SKM-1 treated with dmso at 0.1 percent for 144 hours (cell line): Measurements from ENCODE around the gene SH3D21.

Experiments used
- DNase-seq: peaks from one replicate; lab custom pipeline; 2025; ENCODE audit not compliant: unreplicated experiment; lab: John Stamatoyannopoulos, UW

SH3D21 gene

GRCh38 chr1:36355811-36356210 lies 49.6 kb downstream of the SH3D21 start:
- DNase-seq = no peak

- DNase-seq = no peak
Measured at GRCh38 chr1:36358514-36359084, 52.4 kb downstream of the SH3D21 start.

DNA sequence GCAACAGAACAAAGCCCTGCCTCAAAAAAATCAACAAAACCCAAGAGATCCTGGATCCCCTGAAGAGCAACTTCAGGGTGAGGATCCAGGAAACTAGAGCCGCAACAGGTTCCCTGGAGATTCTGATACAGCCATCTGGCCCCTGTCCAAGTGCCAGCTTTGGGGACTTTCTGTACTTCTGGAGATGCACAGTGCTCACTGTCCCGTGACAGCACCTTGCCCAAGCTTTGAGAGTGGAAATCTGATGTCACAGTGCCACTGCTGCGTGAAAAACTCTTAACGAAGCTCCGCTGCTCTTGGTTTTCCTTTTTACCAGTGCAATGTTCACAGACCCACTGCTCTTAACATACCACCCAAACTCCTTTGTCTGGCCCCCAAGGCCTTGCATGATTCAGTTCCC lies 53.2 kb downstream of the SH3D21 start:
- DNase-seq = no peak

- DNase-seq = no peak
Measured at GRCh38 chr1:36359911-36360550, 53.9 kb downstream of the SH3D21 start.

GRCh38 chr1:36365381-36365780 lies 59.2 kb downstream of the SH3D21 start:
- no peak for DNase-seq

GRCh38 chr1:36366091-36366661 lies 60.0 kb downstream of the SH3D21 start:
- DNase-seq = no peak

GRCh38 chr1:36367066-36367465 lies 60.9 kb downstream of the SH3D21 start:
- DNase-seq = no peak

DNA sequence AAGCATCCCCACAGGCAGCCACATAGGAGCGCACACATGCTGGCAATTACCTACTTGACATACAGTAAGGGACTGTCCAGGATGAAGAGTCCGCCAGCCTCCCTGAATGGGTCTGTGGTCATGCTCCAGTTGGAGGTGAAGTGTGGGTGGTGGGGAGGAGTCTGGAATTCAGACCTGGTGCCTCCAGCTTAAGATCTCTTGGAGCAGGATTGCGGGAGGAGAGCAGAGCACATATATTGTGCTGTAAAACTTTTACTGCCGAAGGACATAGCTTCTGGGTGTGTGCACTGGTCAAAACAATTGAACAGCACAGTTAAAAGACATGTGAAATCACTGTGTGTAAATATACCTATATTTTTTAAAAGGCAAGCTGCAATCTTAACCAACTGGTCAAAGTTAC lies 61.6 kb downstream of the SH3D21 start:
- no peak for DNase-seq

DNA sequence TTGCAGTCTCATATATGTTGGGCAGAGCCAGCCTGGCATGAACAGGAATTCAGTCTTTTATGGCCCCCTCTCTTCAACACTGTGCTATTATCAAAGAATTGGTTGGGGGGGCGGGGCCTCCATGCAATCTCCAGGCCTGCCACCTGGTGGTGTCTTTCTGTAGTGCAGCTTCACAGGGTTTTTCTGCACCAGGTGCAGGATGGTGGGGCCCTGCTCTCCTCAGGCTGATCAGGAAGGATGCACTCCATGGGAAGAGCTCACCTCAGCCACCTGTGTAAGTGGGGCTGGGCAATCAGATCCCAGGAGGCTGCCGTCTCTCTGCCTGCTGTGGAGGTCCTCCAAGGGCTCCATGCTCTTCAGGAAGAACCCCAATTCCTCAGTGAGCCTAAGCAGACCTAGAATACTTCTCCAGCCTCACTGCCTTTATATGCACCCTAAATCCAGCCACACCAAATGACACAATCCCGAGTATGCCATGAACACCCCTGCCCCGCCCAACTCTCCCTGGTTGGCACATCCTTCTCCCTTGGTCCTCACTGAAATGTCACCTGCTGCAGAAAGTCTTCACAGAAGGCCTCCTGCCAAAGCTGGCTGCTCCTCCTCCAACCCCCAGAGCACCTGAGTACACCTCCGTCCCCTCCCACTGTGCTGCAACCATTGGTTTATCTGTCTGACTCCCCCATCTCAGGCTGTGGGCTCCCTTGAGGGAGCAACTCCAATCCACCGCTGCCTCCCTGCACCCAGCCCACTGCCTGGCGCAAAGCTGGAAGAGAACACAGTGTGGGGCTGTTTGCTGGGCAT lies 63.1 kb downstream of the SH3D21 start:
- peak; percentile 54 for DNase-seq
